ENCODE measurements around the gene ADCY4.

Gene ADCY4

GRCh38 chr14:24334431-24335291 lies at the start of gene ADCY4:
ADCY4 (minus strand) TSS chr14:24335071; CDS start chr14:24334652, 419 bp downstream.
- TF ChIP-seq CTCF (IDR thresholded peaks at IDR 0.05): no peak

DNA sequence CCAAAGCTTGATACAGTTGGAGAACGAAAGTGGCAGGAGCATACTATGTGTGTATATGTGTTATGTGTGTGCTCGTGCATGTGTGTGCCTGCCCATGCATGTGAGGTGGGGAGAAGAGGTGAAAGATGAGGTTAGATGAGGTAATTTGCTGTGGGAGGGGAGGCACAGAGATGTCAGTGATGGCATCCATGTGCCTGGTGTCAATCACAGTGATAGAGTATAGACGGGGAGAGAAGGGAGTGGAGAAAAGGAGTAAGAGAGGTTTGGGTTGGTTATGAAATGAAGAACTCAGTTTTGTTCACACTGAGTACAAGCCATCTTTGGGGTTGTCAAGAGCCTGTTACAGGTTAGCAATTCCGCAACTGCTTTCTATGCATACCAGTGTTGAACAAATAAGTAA lies 49.3 kb upstream of the ADCY4 start:
- TF ChIP-seq CTCF (IDR thresholded peaks at IDR 0.05): no peak

GRCh38 chr14:24382064-24382371 lies 47.1 kb upstream of the ADCY4 start:
- no peak for TF ChIP-seq CTCF (IDR thresholded peaks at IDR 0.05)

DNA sequence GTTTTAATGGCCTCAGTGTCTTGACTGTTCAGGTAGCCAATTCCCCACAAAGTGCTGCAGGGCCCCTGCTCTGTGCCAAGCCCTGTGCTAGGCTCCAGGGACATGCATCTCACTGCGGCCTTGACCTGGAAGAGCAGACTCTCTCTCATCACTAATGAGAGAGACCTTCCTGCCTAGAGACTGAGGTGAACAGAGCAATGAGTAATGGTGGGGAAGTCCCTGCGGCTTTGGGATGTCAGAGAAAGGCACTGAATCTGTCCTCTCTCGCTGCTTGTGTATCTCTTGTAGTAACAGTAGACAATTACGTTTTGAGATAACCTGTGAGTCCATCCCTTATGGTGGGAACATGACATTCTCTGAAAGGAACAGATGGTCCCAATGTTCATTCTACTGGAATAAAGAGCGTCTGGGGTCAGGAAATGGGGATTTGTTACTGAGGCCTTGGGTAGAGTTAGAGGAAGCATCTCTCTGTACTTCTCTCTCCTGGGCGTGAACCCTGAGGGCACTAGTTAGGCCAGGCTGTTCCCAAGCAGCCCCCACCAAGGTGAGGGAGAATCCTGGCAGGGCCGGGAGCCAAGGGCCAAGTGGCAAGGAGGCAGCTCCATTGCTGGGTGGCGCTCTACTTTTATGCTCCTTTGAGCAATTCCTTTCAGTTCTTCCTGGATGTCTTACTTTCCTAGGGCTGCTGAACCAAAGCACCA lies 46.6 kb upstream of the ADCY4 start:
- no peak for TF ChIP-seq CTCF (IDR thresholded peaks at IDR 0.05)

- no peak for TF ChIP-seq CTCF (IDR thresholded peaks at IDR 0.05)
Observed at GRCh38 chr14:24379907-24380730, 45.2 kb upstream of the ADCY4 start.

DNA sequence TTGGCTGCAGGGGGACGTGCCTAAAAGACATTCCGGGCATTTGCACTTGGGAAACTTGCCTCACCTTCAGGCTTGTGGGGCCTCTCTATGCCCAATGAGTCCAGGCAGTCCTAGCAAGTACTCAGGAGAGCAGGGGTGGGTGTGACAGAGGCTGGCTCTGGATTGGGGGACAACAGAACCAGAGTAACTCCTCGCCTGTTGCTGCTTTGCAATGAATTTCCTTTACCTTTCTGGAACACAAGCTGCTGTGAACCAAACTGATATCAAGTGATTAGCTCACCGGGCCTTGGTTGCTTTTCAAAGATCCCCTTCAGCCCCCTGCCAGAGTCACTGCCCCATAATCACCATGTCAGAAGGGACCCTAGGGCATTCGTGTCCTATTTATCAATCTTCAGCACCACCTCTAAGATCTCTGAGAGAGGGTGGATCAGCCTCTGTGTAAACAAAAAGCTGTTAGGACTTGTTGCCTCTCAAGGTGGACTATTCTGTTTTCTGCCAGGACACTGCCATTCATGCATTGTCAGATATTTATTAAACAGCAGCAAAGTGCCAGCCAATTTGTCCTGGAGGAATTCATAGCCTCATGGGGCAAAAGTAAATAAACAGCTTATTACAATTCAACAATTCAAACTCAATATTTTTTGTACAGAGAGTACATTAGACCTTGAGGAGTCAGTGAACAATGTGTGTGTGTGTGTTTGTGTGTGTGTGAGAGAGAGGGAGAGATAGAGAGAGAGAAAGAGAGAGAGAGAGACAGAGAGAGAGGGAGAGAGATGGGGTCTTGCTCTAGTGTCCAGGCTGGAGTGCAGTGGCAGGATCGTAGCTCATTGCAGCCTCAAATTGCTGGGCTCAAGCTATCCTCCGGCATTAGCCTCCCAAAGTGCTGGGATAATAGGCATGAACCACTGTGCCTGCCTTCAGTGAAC lies 44.4 kb upstream of the ADCY4 start:
- no peak for TF ChIP-seq CTCF (IDR thresholded peaks at IDR 0.05)

All from LNCAP (cell line).